HEK293T (cell line): Measurements from ENCODE around the gene DYRK3.

Source experiments
- CTCF ChIA-PET: fragments of 350-600 bp; formaldehyde crosslinking; extraction: SDS; loops from one replicate; lab custom pipeline; 2021; ENCODE audit warnings: antibody characterized with exemption, inconsistent platforms; lab: Yijun Ruan, JAX
- POLR2A ChIA-PET: fragments of 350-600 bp; formaldehyde crosslinking; extraction: SDS; loops from one replicate; lab custom pipeline; 2020; ENCODE audit warnings: antibody characterized with exemption, inconsistent platforms; lab: Yijun Ruan, JAX
- DNase-seq: peaks from one replicate; pipeline ENCODE4 v3.0.0; 2012; ENCODE audit warnings: mixed read lengths; ENCODE audit errors: extremely low spot score
- ARNT ChIP-seq: fragments of 450-650 bp; IDR thresholded peaks from 2 replicates; pipeline ENCODE4 v1.6.1; 2017; ENCODE audit warnings: mild to moderate bottlenecking
- BHLHE40 ChIP-seq: fragments of 450-650 bp; IDR thresholded peaks from 2 replicates; pipeline ENCODE4 v1.6.1; 2016; ENCODE audit warnings: mild to moderate bottlenecking, moderate library complexity, borderline replicate concordance
- CTBP1 ChIP-seq: fragments of 450-650 bp; IDR thresholded peaks from 2 replicates; pipeline ENCODE4 v1.6.1; 2016; ENCODE audit warnings: borderline replicate concordance
- ELF4 ChIP-seq: fragments of 450-650 bp; IDR thresholded peaks from 2 replicates; pipeline ENCODE4 v1.6.1; 2017; ENCODE audit warnings: antibody characterized with exemption
- FOXA1 ChIP-seq: fragments of 450-650 bp; IDR thresholded peaks from 2 replicates; pipeline ENCODE4 v1.6.1; 2016; ENCODE audit warnings: mild to moderate bottlenecking
- FOXK2 ChIP-seq: fragments of 450-650 bp; IDR thresholded peaks from 2 replicates; pipeline ENCODE4 v1.6.1; 2016; ENCODE audit warnings: mild to moderate bottlenecking
- FOXM1 ChIP-seq: fragments of 450-650 bp; IDR thresholded peaks from 2 replicates; pipeline ENCODE4 v1.6.1; 2017; ENCODE audit warnings: mild to moderate bottlenecking, borderline replicate concordance
- HDGF ChIP-seq: fragments of 450-650 bp; IDR thresholded peaks from 2 replicates; pipeline ENCODE4 v1.6.1; 2017; ENCODE audit warnings: antibody characterized with exemption, borderline replicate concordance
- L3MBTL2 ChIP-seq: fragments of 450-650 bp; conservative IDR thresholded peaks from 2 replicates; pipeline ENCODE4 v1.6.1; 2016; ENCODE audit warnings: mild to moderate bottlenecking
- LEF1 ChIP-seq: fragments of 450-650 bp; IDR thresholded peaks from 2 replicates; pipeline ENCODE4 v1.6.1; 2017; ENCODE audit warnings: mild to moderate bottlenecking, borderline replicate concordance
- NFRKB ChIP-seq: fragments of 450-650 bp; IDR thresholded peaks from 2 replicates; pipeline ENCODE4 v1.6.1; 2016; ENCODE audit warnings: mild to moderate bottlenecking, moderate library complexity
- SP1 ChIP-seq: fragments of 450-650 bp; IDR thresholded peaks from 2 replicates; pipeline ENCODE4 v1.6.1; 2017
- SUZ12 ChIP-seq: fragments of 450-650 bp; IDR thresholded peaks from 2 replicates; pipeline ENCODE4 v1.6.1; 2016; ENCODE audit warnings: mild to moderate bottlenecking
- TARDBP ChIP-seq: fragments of 450-650 bp; IDR thresholded peaks from 2 replicates; pipeline ENCODE4 v1.6.1; 2016
- ZNF384 ChIP-seq: fragments of 450-650 bp; IDR thresholded peaks from 2 replicates; pipeline ENCODE4 v1.6.1; 2016
- TF ChIP-seq, protein P1 (sequence below): fragments of 450-650 bp; IDR thresholded peaks from 2 replicates; pipeline ENCODE4 v1.6.1; 2016

DYRK3 gene

DNA sequence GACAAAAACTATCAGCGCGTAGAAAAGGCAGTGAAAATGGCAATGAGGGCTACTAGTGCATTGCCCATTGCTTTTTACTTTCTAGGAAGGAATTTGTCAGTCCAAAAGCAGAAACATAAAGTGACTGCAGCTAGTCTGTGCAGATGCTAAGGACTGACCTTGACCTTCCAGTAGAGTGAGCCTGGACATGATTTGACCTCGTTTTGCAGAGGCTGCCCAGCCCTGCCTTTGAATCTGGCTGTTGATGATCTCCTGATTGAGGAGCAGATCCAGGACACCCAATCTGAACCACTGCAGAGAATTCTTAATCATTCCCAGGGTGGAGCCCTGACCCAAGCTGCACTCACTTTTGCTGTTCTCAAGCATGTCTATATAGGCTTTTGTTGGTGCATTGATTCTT, 21.6 kb downstream of the DYRK3 start:
- POLR2A ChIA-PET, result interaction anchor here (3.3 kb wide), 1 partner anchor 22 kb away, joined by 15 read pairs; the partner anchor contains the start of gene DYRK3
- CTCF ChIA-PET, result interaction anchor here (1.2 to 2.8 kb wide), 2 partner anchors 21 to 26 kb away, joined by 4 to 15 read pairs; partner anchors contain the start of gene DYRK3
- TF ChIP-seq ZNF384 (no peak), BHLHE40 (no peak), FOXA1 (no peak), NFRKB (no peak), L3MBTL2 (no peak), ARNT (no peak), ELF4 (no peak), TARDBP (no peak)

DNA sequence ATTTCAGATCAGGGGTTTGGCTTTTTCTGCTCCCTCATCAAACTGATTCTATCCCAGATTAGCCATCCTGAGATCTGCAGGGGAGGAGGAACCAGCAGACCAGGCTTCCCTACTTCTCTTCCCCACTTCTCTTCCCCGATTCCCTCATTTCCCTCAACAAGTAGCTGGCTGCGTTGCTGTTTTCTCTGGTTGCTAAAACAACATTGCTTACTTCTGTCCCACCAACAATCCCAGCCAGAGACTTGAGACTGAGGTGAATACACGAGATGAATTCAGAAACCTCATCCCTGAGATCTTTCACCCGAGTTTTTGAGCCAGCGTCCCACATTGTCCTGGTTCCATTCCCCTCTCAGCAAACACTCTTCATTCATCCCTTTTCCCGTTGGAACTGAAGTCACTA, 22.4 kb downstream of the DYRK3 start:
- POLR2A ChIA-PET, result no interaction called here
- no peak for DNase-seq
- TF ChIP-seq, protein P1, sequence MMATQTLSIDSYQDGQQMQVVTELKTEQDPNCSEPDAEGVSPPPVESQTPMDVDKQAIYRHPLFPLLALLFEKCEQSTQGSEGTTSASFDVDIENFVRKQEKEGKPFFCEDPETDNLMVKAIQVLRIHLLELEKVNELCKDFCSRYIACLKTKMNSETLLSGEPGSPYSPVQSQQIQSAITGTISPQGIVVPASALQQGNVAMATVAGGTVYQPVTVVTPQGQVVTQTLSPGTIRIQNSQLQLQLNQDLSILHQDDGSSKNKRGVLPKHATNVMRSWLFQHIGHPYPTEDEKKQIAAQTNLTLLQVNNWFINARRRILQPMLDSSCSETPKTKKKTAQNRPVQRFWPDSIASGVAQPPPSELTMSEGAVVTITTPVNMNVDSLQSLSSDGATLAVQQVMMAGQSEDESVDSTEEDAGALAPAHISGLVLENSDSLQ, result no peak
- CTCF ChIA-PET, result interaction anchor here (0.7 to 2.8 kb wide), 12 partner anchors 8 to 237 kb away, joined by 3 to 15 read pairs (median 3); partner anchors contain the start of genes DYRK3 and EIF2D

More for the DNA sequence above, 21.6 kb downstream of the DYRK3 start:
- DNase-seq, result no peak

DNA sequence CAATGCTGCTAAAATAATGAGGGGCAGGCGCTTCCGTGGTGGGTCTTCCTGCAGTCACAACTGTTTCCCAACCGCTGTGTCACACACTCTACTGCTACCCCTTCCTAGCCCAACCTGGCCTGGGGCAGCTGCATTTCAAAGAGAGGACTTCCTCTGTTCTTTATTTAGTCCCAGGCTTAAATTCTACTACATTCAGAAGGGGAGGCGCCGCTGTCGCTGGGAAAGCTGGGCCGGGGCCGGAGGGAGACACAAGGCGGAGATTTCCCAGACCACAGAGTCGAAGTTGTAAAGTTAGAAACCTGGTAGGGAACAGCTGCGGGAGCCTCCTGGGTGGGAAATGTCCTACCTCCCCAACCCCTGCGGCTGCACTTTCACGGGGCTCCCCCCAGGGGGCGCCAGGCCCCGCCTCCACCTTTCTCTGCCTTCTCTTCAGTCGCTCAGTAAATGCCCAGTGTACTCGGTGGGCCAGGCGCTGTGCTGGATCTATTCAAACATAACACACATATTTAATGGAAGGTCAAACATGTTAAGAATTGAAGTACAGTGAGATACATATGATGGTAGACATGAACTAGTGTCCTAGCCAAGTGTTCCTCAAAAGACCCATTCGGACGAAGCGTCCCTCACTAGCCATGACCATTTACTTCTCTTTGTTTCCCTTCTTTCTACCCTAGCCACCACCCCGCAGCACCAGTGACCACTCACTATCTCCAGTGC, 23.1 kb downstream of the DYRK3 start:
- POLR2A ChIA-PET, result interaction anchor here (3.5 kb wide), 1 partner anchor 23 kb away, joined by 15 read pairs; the partner anchor contains the start of gene DYRK3
- CTCF ChIA-PET, result interaction anchor here (0.7 to 2.8 kb wide), 13 partner anchors 9 to 236 kb away, joined by 3 to 15 read pairs (median 3); partner anchors contain the start of gene DYRK3
- TF ChIP-seq SUZ12, result no peak
- TF ChIP-seq TARDBP, result no peak
- no peak for TF ChIP-seq ARNT
- TF ChIP-seq, protein P1, result no peak
- TF ChIP-seq ELF4, result no peak
- TF ChIP-seq L3MBTL2, result no peak
- TF ChIP-seq ZNF384, result no peak
- TF ChIP-seq FOXM1, result no peak
- no peak for TF ChIP-seq BHLHE40
- TF ChIP-seq HDGF, result no peak
- TF ChIP-seq FOXA1, result no peak
- TF ChIP-seq FOXK2, result no peak
- no peak for TF ChIP-seq NFRKB
- peak; percentile 92 for DNase-seq

DNA sequence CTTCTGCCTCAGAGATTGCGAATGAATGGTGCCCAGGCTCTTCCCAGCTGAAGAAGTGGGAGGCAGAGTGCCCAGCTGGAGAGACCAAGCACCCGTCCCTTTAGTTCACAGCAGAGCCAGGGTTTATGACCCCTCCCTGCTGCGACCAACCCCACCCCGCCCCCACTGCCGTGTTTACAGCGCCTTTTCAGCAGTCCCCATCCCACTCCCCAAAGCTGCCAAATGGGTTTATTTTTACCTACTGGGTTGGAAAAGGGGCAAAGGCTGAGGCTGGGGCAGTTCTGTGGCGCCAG, 23.6 kb downstream of the DYRK3 start:
- ChIA-PET CTCF (interaction anchor here (0.7 to 2.8 kb wide), 7 partner anchors 23 to 761 kb away, joined by 3 to 15 read pairs (median 3); partner anchors contain the start of gene DYRK3), POLR2A (interaction anchor here (3.5 kb wide), 1 partner anchor 24 kb away, joined by 15 read pairs; the partner anchor contains the start of gene DYRK3)
- DNase-seq, result no peak
- TF ChIP-seq CTBP1, result no peak
- no peak for TF ChIP-seq SP1
- no peak for TF ChIP-seq TARDBP
- no peak for TF ChIP-seq FOXA1
- TF ChIP-seq ZNF384, result no peak
- TF ChIP-seq, protein P1, result no peak
- TF ChIP-seq L3MBTL2, result no peak
- TF ChIP-seq ELF4, result no peak
- TF ChIP-seq NFRKB, result no peak
- TF ChIP-seq FOXK2, result no peak

DNA sequence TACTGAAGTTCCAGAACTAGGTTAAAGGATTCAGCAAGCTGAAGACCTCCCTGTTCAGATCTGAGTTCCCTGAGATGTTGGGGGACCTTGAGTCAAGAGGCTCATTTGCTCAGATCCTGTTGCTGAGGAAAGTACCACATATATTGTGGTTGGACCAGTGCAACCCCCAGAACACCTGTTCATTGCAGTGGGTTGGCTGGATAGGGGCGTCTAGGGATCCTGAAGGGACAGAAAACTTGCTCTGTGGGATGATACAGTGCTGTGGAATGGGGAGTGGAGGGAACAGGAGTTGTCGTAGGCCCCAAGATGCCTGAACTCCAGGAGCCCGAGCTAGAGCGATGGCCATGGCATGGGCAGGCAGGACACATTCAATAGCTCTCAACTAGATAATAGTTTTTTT, 24.8 kb downstream of the DYRK3 start:
- ChIA-PET POLR2A (interaction anchor here (0.7 to 3.5 kb wide), 2 partner anchors 11 to 25 kb away, joined by 4 to 15 read pairs; partner anchors contain the start of gene DYRK3), CTCF (interaction anchor here (1.8 kb wide), 1 partner anchor 30 kb away, joined by 7 read pairs; no protein-coding TSS in a partner anchor)
- TF ChIP-seq SP1, result no peak
- TF ChIP-seq LEF1, result no peak
- no peak for TF ChIP-seq NFRKB
- TF ChIP-seq FOXA1, result no peak
- TF ChIP-seq, protein P1, result no peak
- no peak for TF ChIP-seq CTBP1
- no peak for TF ChIP-seq BHLHE40
- no peak for TF ChIP-seq FOXM1
- no peak for TF ChIP-seq HDGF
- no peak for TF ChIP-seq TARDBP
- TF ChIP-seq ELF4, result no peak
- TF ChIP-seq ZNF384, result no peak
- no peak for TF ChIP-seq FOXK2
- no peak for TF ChIP-seq SUZ12
- no peak for TF ChIP-seq L3MBTL2
- TF ChIP-seq ARNT, result no peak
- DNase-seq, result no peak
